ENCODE data around the gene GRID1. TPM values are rescaled to one million over a fixed set of nuclear protein-coding genes. Genes with fewer than 3 reads are reported as not detected.
"Not testable (repeated sequence)": the region's sequence is repeated elsewhere in the genome, so short reads cannot be mapped to it uniquely, and the experiment has no call there.

GRID1 gene
- total RNA-seq, 3 donors from 2014 or later = 0.61 to 1.9 (median 0.87) TPM

GRCh38 chr10:86108696-86109095 lies 257.9 kb downstream of the GRID1 start:
- intact Hi-C loops (cut with DNase I, micrococcal nuclease) = no loop called here
- TF ChIP-seq, protein P1, sequence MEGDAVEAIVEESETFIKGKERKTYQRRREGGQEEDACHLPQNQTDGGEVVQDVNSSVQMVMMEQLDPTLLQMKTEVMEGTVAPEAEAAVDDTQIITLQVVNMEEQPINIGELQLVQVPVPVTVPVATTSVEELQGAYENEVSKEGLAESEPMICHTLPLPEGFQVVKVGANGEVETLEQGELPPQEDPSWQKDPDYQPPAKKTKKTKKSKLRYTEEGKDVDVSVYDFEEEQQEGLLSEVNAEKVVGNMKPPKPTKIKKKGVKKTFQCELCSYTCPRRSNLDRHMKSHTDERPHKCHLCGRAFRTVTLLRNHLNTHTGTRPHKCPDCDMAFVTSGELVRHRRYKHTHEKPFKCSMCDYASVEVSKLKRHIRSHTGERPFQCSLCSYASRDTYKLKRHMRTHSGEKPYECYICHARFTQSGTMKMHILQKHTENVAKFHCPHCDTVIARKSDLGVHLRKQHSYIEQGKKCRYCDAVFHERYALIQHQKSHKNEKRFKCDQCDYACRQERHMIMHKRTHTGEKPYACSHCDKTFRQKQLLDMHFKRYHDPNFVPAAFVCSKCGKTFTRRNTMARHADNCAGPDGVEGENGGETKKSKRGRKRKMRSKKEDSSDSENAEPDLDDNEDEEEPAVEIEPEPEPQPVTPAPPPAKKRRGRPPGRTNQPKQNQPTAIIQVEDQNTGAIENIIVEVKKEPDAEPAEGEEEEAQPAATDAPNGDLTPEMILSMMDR (IDR thresholded peaks at IDR 0.05) = no peak

GRCh38 chr10:86107611-86108310 lies 258.8 kb downstream of the GRID1 start:
- ATAC-seq; H3K4me3 ChIP-seq; H3K4me1 ChIP-seq (ENCODE audit: low read depth); H3K36me3 ChIP-seq (ENCODE audit: low read depth); DNase-seq; H3K9me3 ChIP-seq; intact Hi-C loops (cut with DNase I, micrococcal nuclease): not testable (repeated sequence)

More at GRCh38 chr10:86108696-86109095, 257.9 kb downstream of the GRID1 start:
- Histone ChIP-seq H3K4me3 (no peak overlapping the region), H3K36me3 (ENCODE audit: low read depth) (no peaks in the 10 kb centered on the region), H3K4me1 (ENCODE audit: low read depth) (no peaks in the 10 kb centered on the region), H3K9me3 (no peaks in the 10 kb centered on the region)
- DNase-seq = no peak
- no peak for ATAC-seq

GRCh38 chr10:86107131-86107530 lies 259.5 kb downstream of the GRID1 start:
- TF ChIP-seq, protein P1 (IDR thresholded peaks at IDR 0.05) = no peak
- Histone ChIP-seq H3K36me3 (ENCODE audit: low read depth) (no peaks in the 10 kb centered on the region), H3K4me1 (ENCODE audit: low read depth) (no peaks in the 10 kb centered on the region), H3K4me3 (no peak overlapping the region), H3K9me3 (no peaks in the 10 kb centered on the region)
- intact Hi-C loops (cut with DNase I, micrococcal nuclease) = no loop called here
- no peak for ATAC-seq
- DNase-seq = no peak

- intact Hi-C loops (cut with DNase I, micrococcal nuclease) = no loop called here
- no peaks in the 10 kb centered on the region for H3K9me3 ChIP-seq
- H3K4me3 ChIP-seq = no peak overlapping the region
- H3K4me1 ChIP-seq (ENCODE audit: low read depth) = no peaks in the 10 kb centered on the region
- TF ChIP-seq, protein P1 (IDR thresholded peaks at IDR 0.05) = no peak
- DNase-seq (no peak), ATAC-seq (no peak)
- no peaks in the 10 kb centered on the region for H3K36me3 ChIP-seq (ENCODE audit: low read depth)
These were observed 260.0 kb downstream of the GRID1 start for GRCh38 chr10:86106616-86107015.

- intact Hi-C loops (cut with DNase I, micrococcal nuclease) = no loop called here
- no peak overlapping the region for H3K4me3 ChIP-seq
- ATAC-seq (no peak), DNase-seq (no peak)
- no peaks in the 10 kb centered on the region for H3K4me1 ChIP-seq (ENCODE audit: low read depth)
- H3K36me3 ChIP-seq (ENCODE audit: low read depth) = no peaks in the 10 kb centered on the region
- TF ChIP-seq, protein P1 (IDR thresholded peaks at IDR 0.05) = no peak
- no peaks in the 10 kb centered on the region for H3K9me3 ChIP-seq
These were observed 261.0 kb downstream of the GRID1 start for GRCh38 chr10:86105640-86106039.

GRCh38 chr10:86105181-86105580 lies 261.4 kb downstream of the GRID1 start:
- Histone ChIP-seq H3K4me1 (ENCODE audit: low read depth) (no peaks in the 10 kb centered on the region), H3K36me3 (ENCODE audit: low read depth) (no peaks in the 10 kb centered on the region), H3K9me3 (no peaks in the 10 kb centered on the region), H3K4me3 (no peak overlapping the region)
- intact Hi-C loops (cut with DNase I, micrococcal nuclease) = no loop called here
- TF ChIP-seq, protein P1 (IDR thresholded peaks at IDR 0.05) = no peak
- DNase-seq (no peak), ATAC-seq (no peak)
